Activated CD4-positive, alpha-beta T cell treated with anti-CD3 and anti-CD28 coated beads, Interleukin-2, amount 50 U/mL, for 1 hour (primary cell): ENCODE data around the gene CHN1.
A peak's percentile ranks its signal among the peaks of the same experiment; 100 is the strongest.

Experiments used
- DNase-seq: peaks from one replicate; pipeline ENCODE4 v3.0.0-alpha.2; 2020

The CHN1 gene

DNA sequence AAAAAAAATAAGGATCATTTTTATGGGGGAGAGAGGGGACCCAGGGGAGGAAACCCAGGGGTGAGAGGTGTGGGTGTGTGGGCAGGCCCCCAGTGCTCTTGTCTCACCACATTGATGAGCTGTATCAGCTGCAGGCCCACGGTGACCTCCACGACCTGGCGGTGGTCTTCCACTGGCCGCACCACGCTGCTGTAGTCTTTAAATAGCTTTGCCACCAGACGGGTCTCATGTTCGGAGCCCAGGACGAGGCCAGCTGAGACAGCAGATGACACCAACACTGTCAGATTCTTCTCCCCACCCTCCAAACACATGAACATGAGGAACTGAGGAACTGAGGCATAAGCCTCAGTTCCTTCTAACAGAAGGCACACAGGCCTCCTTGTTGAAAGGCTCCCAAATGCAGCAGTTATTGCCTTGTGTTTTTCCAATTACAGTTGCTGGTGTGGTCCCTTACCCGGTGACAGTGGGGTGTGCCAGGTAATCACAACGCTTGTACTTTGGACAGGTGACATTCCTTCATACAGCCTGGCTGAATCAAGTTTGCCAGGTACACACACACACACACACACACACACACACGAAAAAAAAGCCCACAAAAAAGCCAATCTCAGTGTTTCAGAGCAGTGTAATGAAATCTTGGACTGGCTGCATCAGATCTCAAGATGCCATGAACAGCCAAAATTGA, 245.7 kb downstream of the CHN1 start:
- DNase-seq = no peak

DNA sequence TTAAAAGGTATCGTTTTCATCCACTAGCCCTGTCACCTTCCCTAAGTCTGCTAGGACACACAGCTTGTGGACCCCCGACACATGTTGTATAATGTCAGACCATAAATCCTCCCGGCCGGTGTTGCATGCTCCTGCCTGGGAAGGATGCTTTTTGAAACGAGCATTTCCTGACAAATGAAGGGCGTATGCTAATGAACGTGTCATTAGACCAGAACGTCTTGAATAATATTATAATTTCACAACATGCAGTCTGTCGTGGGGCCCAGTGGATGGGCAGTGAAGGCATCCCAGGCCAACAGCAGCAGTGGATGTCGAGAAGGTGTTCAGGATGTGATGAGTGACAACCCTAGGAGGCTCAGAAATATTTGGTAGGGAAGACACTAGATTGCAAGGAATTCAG, 248.4 kb downstream of the CHN1 start:
- no peak for DNase-seq

DNA sequence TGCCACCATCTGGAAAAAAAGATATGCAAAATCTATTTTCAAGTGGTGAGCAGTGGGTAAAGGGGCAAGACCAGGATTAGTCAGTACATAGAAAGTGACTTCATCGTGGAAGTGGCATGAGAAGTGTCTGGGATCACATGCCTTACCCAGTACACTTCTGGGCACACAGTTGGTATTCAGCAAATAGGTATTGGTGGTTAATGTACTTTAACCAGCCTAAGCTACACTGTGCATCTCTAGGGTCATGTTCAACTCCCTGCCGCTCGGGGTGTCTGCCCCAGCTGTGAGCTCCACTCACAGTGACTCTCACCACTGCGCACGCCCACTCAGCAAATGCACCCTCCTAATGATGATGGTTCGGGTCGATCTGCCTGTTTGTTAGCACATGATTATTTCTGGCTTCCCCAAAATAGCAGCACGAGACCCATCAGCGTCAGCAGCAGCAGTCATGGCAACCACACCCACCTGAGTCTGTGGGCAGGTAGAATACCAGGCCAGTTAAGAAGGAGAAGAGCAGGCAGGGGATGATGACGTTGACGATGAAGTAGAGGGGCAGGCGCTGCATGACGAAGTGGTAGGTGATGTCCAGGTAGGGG, 252.0 kb downstream of the CHN1 start:
- DNase-seq = peak; percentile 38

DNA sequence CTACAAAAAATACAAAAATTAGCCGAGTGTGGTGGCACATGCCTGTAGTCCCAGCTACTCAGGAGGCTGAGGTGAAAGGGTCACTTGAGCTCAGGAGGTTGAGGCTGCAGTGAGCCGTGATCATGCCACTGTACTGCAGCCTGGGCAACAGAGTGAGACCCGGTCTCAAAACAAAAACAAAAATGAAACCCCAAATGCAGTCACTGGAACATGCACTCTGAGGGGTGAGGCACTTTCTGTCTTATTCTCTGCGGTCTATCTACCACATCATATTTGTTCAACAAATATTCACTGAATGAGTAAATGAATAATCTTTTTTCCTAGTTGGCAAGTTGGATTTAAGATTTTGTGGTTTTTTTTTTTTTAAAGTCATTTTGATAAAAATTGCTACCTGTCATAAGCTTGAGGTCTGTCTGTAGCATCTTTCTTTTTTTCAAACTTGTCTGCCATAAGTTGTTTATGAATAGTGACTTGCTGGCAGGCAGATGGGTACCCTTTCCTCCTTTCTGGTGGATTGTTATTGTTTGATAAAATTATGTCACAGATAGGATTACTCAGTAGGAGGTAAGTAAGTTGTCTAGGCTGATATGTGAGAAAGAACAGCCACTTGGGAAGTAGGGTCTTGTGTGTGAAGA, 252.7 kb downstream of the CHN1 start:
- DNase-seq = no peak

DNA sequence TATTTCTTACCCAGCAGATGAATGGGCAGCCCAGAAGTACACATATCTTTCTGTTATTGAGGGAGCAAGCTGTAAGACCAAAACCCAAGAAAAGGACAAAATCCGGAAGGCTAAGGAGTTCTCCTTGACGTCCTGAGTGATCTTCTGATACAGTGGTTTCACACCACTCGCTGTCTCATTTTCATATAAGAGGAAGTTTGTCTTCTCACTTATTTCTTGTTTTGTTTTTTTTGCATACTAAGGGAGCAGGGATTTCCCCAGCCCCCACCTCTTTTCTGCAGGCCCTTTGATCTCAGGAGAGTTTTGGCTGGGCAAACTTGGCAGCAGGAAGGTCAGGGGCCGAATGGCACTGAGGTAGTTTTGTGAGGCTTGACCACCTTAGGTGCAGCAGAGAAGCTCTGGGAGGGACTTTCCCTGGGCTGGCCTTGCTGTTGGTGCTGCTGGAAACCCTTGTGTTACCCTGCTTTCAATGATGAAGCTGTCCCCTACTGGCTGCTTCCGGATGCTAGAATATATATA, 254.2 kb downstream of the CHN1 start:
- peak; percentile 13 for DNase-seq

DNA sequence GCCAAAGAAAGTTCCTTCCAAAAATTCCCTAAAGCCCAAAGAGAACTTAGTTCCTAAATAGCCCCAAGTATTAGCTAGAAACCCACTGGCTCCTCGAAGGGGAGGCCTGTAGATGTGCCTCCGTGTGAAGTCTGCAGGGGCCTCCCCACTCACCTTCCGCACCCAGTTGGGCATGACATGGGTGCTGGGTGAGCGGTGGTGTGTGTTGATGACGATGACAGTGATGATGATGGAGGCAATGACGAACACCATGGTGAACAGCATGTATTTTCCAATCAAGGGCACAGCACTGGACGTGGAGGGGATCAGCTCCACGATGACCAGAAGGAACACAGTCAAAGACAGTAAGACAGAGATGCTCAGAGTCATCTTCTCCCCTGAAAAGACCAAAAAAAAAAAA, 255.4 kb downstream of the CHN1 start:
- no peak for DNase-seq

DNA sequence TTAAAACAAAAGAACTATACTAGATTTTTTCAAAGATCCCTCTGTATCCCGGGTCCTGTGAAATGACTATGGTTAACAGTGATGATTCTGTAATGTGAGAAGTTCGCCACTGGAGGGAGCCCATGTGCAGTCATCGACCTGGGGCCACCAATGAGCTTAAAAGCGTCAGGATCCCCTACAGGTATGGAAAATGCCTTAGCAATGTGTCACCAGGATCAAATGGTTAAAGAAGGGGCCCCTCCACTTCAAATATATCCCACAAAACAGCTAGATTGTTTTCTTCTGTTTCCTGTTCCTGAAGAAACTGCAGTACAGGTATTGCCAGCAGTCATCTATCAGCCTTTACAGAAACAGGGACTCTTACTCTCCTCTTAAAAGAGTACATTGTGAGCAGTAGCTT, 256.2 kb downstream of the CHN1 start:
- peak; percentile 73 for DNase-seq
